H1 (cell line): ENCODE measurements around the gene HMCN2. TPM values are rescaled to one million over a fixed set of nuclear protein-coding genes. Genes with fewer than 3 reads are reported as not detected.

Experiments used
- EGR1 ChIP-seq: IDR thresholded peaks from 2 replicates; pipeline ENCODE4 v1.6.1; 2011; ENCODE audit warnings: low read depth, low read length, borderline replicate concordance
- KDM4A ChIP-seq: IDR thresholded peaks from one replicate; pipeline ENCODE4 v1.7.1; 2012; ENCODE audit warnings: low read depth, mild to moderate bottlenecking, moderate library complexity, low read length, inconsistent platforms; ENCODE audit not compliant: severe bottlenecking
- YY1 ChIP-seq: IDR thresholded peaks from 2 replicates; pipeline ENCODE4 v1.6.1; 2011; ENCODE audit warnings: low read depth, mild to moderate bottlenecking, low read length
- polyA plus RNA-seq, 7 experiments: library from polyadenylated mRNA; depleted of rRNA in 3 of 7; stranded (reverse) in 5 of 7; unstranded in 2 of 7; fragments of >200 nt in 5 of 7; fragments of 200-250 nt in 2 of 7; gene quantifications; 1 replicate in 5 of 7; 2 replicates in 1 of 7; 4 replicates in 1 of 7; pipeline versions ENCODE4 v1.2.1 to v1.2.3, GENCODE V29; 2011 to 2013; ENCODE audit warnings: missing spikeins in 2 of 7, mixed read lengths in 2 of 7
- total RNA-seq: library from RNA; stranded (reverse); fragmentation: NEBNext Ultra II Directional; extraction: Animal tissue kit (Norgen Biotek cat#: 25700); gene quantifications from 2 replicates; pipeline ENCODE4 v1.2.1, GENCODE V29; 2021

HMCN2 gene
- total and polyA plus RNA-seq, 2 of the 8 experiments (the other 6 are each of a cell fraction or from before 2014, with no cell fraction given), result 5.0 to 9.1 TPM

DNA sequence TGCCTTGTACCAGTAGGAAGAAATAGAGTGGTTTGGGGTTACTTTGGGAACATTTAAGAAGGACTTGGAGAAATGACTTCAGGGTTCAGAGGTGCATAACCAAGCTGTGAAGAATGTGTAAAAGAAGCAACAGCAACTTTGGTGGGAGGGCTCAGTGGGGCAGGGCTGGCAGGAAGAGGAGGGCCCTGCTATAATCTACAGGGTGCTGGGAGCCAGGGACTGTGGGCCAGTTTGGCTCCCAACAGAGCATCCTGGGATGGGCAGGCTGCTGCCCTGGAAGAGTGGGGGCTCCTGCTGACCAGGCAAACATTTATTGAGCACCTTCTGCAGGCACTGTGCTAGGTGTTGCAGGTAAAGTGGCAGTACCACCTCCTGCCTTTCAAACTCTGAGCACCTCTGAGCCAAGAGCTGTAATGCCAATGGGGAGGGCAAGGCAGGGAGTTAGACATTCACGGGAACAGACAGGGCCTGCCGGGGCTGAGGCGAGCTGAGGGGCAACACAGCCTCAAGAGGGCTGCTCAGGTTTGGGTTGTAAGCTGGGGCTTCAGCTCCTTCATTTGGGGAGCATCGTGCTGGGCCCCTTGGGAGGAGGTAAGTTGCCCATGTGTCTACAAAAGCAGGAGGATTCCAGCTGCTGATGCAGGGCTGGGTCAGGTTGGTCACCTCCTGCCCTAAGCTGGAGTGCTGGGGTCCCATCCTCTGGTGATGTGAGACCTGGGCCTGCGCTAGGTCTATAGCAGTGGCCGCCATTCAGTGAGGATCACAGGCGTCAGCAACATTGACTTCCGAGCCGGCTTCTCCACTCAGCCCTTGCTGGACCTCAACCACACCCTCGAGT is 30.6 kb downstream of the HMCN2 start (continued):
- TF ChIP-seq EGR1, result no peak
- TF ChIP-seq YY1, result no peak
- no peak for TF ChIP-seq KDM4A
